ENCODE data around the gene TMEM87A. TPM values are rescaled to one million over a fixed set of nuclear protein-coding genes. Genes with fewer than 3 reads are reported as not detected.
A peak's percentile ranks its signal among the peaks of the same experiment; 100 is the strongest.

The TMEM87A gene
- total and polyA plus RNA-seq, 8 donors: 63.6 to 118 (median 77.3) TPM

GRCh38 chr15:42171795-42172194 is 101.4 kb downstream of the TMEM87A start:
- Histone ChIP-seq H3K36me3 (peaks cover 3 to 93% of the 10 kb centered on the region in 2 donors), H3K4me3 (no peak overlapping the region), H3K27ac (peak overlapping the region in 1 of 2 donors; percentile 25), H3K4me1 (no peaks in the 10 kb centered on the region), H3K9me3 (no peaks in the 10 kb centered on the region), H3K27me3 (no peaks in the 10 kb centered on the region)
- intact Hi-C loops (cut with DNase I): no loop called here
- DNase-seq: no peak
- TF ChIP-seq CTCF (IDR thresholded peaks at IDR 0.05): no peak
- no peak for ATAC-seq

GRCh38 chr15:42171122-42171521 is 102.1 kb downstream of the TMEM87A start:
- intact Hi-C loops (cut with DNase I): no loop called here
- Histone ChIP-seq H3K27me3 (no peaks in the 10 kb centered on the region), H3K4me3 (no peak overlapping the region), H3K4me1 (no peaks in the 10 kb centered on the region), H3K36me3 (peaks cover 3 to 93% of the 10 kb centered on the region in 2 donors), H3K9me3 (no peaks in the 10 kb centered on the region), H3K27ac (peak overlapping the region in 1 of 2 donors; percentile 2)
- DNase-seq (no peak), ATAC-seq (peak; percentile 37)
- no peak for TF ChIP-seq CTCF (IDR thresholded peaks at IDR 0.05)

- intact Hi-C loops (cut with DNase I): no loop called here
- ATAC-seq: no peak
- DNase-seq: no peak
- H3K36me3 ChIP-seq: peaks cover 0 to 93% of the 10 kb centered on the region in 2 donors
- TF ChIP-seq CTCF (IDR thresholded peaks at IDR 0.05): no peak
- H3K9me3 ChIP-seq: no peaks in the 10 kb centered on the region
- no peaks in the 10 kb centered on the region for H3K27me3 ChIP-seq
- H3K4me3 ChIP-seq: no peak overlapping the region
- no peaks in the 10 kb centered on the region for H3K4me1 ChIP-seq
- H3K27ac ChIP-seq: no peak overlapping the region
These were observed 106.8 kb downstream of the TMEM87A start for GRCh38 chr15:42166225-42166940.

- no peak overlapping the region for H3K27ac ChIP-seq
- intact Hi-C loops (cut with DNase I): no loop called here
- H3K9me3 ChIP-seq: no peaks in the 10 kb centered on the region
- DNase-seq (no peak), ATAC-seq (no peak)
- H3K4me3 ChIP-seq: no peak overlapping the region
- no peak for TF ChIP-seq CTCF (IDR thresholded peaks at IDR 0.05)
- H3K4me1 ChIP-seq: no peaks in the 10 kb centered on the region
- H3K36me3 ChIP-seq: peaks cover 0 to 96% of the 10 kb centered on the region in 2 donors
- no peaks in the 10 kb centered on the region for H3K27me3 ChIP-seq
These were observed 108.1 kb downstream of the TMEM87A start for GRCh38 chr15:42165106-42165505.

GRCh38 chr15:42163947-42164550 is 109.2 kb downstream of the TMEM87A start:
- no peak for TF ChIP-seq CTCF (IDR thresholded peaks at IDR 0.05)

More at GRCh38 chr15:42163947-42164550, 109.2 kb downstream of the TMEM87A start:
- no peaks in the 10 kb centered on the region for H3K9me3 ChIP-seq
- H3K4me3 ChIP-seq: no peak overlapping the region
- intact Hi-C loops (cut with DNase I): no loop called here
- DNase-seq (no peak), ATAC-seq (no peak)
- no peak overlapping the region for H3K27ac ChIP-seq
- H3K36me3 ChIP-seq: peaks cover 0 to 97% of the 10 kb centered on the region in 2 donors
- no peaks in the 10 kb centered on the region for H3K27me3 ChIP-seq
- H3K4me1 ChIP-seq: peaks cover 2 to 9% of the 10 kb centered on the region in 2 donors
